LHCN-M2 (cell line): ENCODE measurements around the gene EFCAB13. TPM values are rescaled to one million over a fixed set of nuclear protein-coding genes. Genes with fewer than 3 reads are reported as not detected.
A peak's percentile ranks its signal among the peaks of the same experiment; 100 is the strongest.
"Not testable (repeated sequence)": the region's sequence is repeated elsewhere in the genome, so short reads cannot be mapped to it uniquely, and the experiment has no call there.

Source experiments
- DNase-seq: peaks from one replicate; pipeline ENCODE4 v3.0.0-alpha.2; 2012; ENCODE audit warnings: low read depth
- total RNA-seq: library from RNA; depleted of rRNA; stranded (reverse); fragments of >200 nt; gene quantifications from 2 replicates; pipeline ENCODE4 v1.2.3, GENCODE V29; 2014

EFCAB13 gene
- total RNA-seq, 1 experiment from 2014 or later, result 2.9 TPM

- DNase-seq, result no peak
These were observed 6.8 kb downstream of the EFCAB13 start for GRCh38 chr17:47330548-47330947.

- DNase-seq, result no peak
These were observed 8.5 kb downstream of the EFCAB13 start for GRCh38 chr17:47332287-47332686.

- no peak for DNase-seq
These were observed 11.6 kb downstream of the EFCAB13 start for GRCh38 chr17:47335101-47335936.

GRCh38 chr17:47338026-47338425 is 14.3 kb downstream of the EFCAB13 start:
- no peak for DNase-seq

GRCh38 chr17:47352848-47353247 is 29.1 kb downstream of the EFCAB13 start:
- DNase-seq, result no peak

- no peak for DNase-seq
These were observed 34.9 kb downstream of the EFCAB13 start for GRCh38 chr17:47358652-47359051.

- no peak for DNase-seq
These were observed 39.4 kb downstream of the EFCAB13 start for GRCh38 chr17:47363171-47363570.

GRCh38 chr17:47367257-47367656 is 43.5 kb downstream of the EFCAB13 start:
- no peak for DNase-seq

GRCh38 chr17:47368262-47368661 is 44.5 kb downstream of the EFCAB13 start:
- DNase-seq, result peak; percentile 28

- not testable (repeated sequence) for DNase-seq
These were observed 47.1 kb downstream of the EFCAB13 start for GRCh38 chr17:47370899-47371298.

GRCh38 chr17:47373002-47373401 is 49.2 kb downstream of the EFCAB13 start:
- no peak for DNase-seq

- DNase-seq, result no peak
These were observed 52.5 kb downstream of the EFCAB13 start for GRCh38 chr17:47376247-47376646.

GRCh38 chr17:47388825-47389224 is 65.1 kb downstream of the EFCAB13 start:
- no peak for DNase-seq

- DNase-seq, result not testable (repeated sequence)
These were observed 73.9 kb downstream of the EFCAB13 start for GRCh38 chr17:47397532-47398128.

- no peak for DNase-seq
These were observed 76.6 kb downstream of the EFCAB13 start for GRCh38 chr17:47400333-47400732.

- no peak for DNase-seq
These were observed 77.3 kb downstream of the EFCAB13 start for GRCh38 chr17:47401100-47401499.

GRCh38 chr17:47404006-47404405 is 80.3 kb downstream of the EFCAB13 start:
- DNase-seq, result no peak

- DNase-seq, result no peak
These were observed 81.1 kb downstream of the EFCAB13 start for GRCh38 chr17:47404875-47405274.

- DNase-seq, result peak; percentile 27
These were observed 90.1 kb downstream of the EFCAB13 start for GRCh38 chr17:47413872-47414271.

- no peak for DNase-seq
These were observed 90.9 kb downstream of the EFCAB13 start for GRCh38 chr17:47414612-47415011.

- no peak for DNase-seq
These were observed 99.9 kb downstream of the EFCAB13 start for GRCh38 chr17:47423406-47424295.

- DNase-seq, result not testable (repeated sequence)
These were observed 101.5 kb downstream of the EFCAB13 start for GRCh38 chr17:47425233-47425632.
